ENCODE data around the gene ABCA3.
"Not testable (repeated sequence)": the region's sequence is repeated elsewhere in the genome, so short reads cannot be mapped to it uniquely, and the experiment has no call there.

Gene ABCA3

GRCh38 chr16:2252806-2253148, 87.8 kb downstream of the ABCA3 start:
- no peak for DNase-seq (ENCODE audit: low read depth)

GRCh38 chr16:2251296-2252111, 89.0 kb downstream of the ABCA3 start, which contains the start of gene ECI1:
Gene ECI1, minus strand, starts transcription at chr16:2251587. Its CDS starts 21 bp downstream, at chr16:2251566.
- peak; percentile 79 for DNase-seq (ENCODE audit: low read depth)

- peak; percentile 22 for DNase-seq (ENCODE audit: low read depth)
Observed at GRCh38 chr16:2250652-2251295, 89.8 kb downstream of the ABCA3 start.

GRCh38 chr16:2246301-2246885, 94.1 kb downstream of the ABCA3 start:
- no peak for DNase-seq (ENCODE audit: low read depth)

- DNase-seq (ENCODE audit: low read depth), result no peak
Observed at GRCh38 chr16:2244926-2245795, 95.4 kb downstream of the ABCA3 start.

GRCh38 chr16:2244301-2244700, 96.2 kb downstream of the ABCA3 start:
- no peak for DNase-seq (ENCODE audit: low read depth)

- DNase-seq (ENCODE audit: low read depth), result no peak
Observed at GRCh38 chr16:2243781-2244180, 96.7 kb downstream of the ABCA3 start.

- no peak for DNase-seq (ENCODE audit: low read depth)
Observed at GRCh38 chr16:2243031-2243528, 97.4 kb downstream of the ABCA3 start.

GRCh38 chr16:2242598-2242997, 97.9 kb downstream of the ABCA3 start:
- no peak for DNase-seq (ENCODE audit: low read depth)

GRCh38 chr16:2240331-2240730, 100.2 kb downstream of the ABCA3 start:
- DNase-seq (ENCODE audit: low read depth), result not testable (repeated sequence)

GRCh38 chr16:2238838-2239675, 101.5 kb downstream of the ABCA3 start:
- DNase-seq (ENCODE audit: low read depth), result no peak

GRCh38 chr16:2238150-2238837, 102.2 kb downstream of the ABCA3 start:
- no peak for DNase-seq (ENCODE audit: low read depth)

GRCh38 chr16:2237493-2238149, 102.9 kb downstream of the ABCA3 start:
- DNase-seq (ENCODE audit: low read depth), result no peak

GRCh38 chr16:2237102-2237482, 103.4 kb downstream of the ABCA3 start:
- DNase-seq (ENCODE audit: low read depth), result no peak

GRCh38 chr16:2236337-2237101, 104.0 kb downstream of the ABCA3 start, which contains the start of gene DNASE1L2:
Gene DNASE1L2, plus strand, starts transcription at chr16:2236444. Its CDS starts 373 bp downstream, at chr16:2236817.
- DNase-seq (ENCODE audit: low read depth), result no peak

- no peak for DNase-seq (ENCODE audit: low read depth)
Observed at GRCh38 chr16:2235695-2236336, 104.7 kb downstream of the ABCA3 start.

GRCh38 chr16:2235234-2235651, 105.3 kb downstream of the ABCA3 start:
- no peak for DNase-seq (ENCODE audit: low read depth)

- DNase-seq (ENCODE audit: low read depth), result no peak
Observed at GRCh38 chr16:2234813-2235170, 105.7 kb downstream of the ABCA3 start.
